K562 (cell line): Measurements from ENCODE around the gene RCL1. TPM values are rescaled to one million over a fixed set of nuclear protein-coding genes. Genes with fewer than 3 reads are reported as not detected.

Experiments used
- ARID2 ChIP-seq: fragments of 450-650 bp; IDR thresholded peaks from 2 replicates; pipeline ENCODE4 v1.6.1; 2017; ENCODE audit warnings: antibody characterized with exemption, mild to moderate bottlenecking
- ATF1 ChIP-seq, 2 experiments: fragments of 450-650 bp in 1 of 2; IDR thresholded peaks; 2 replicates each; pipeline ENCODE4 v1.6.1; 2016; ENCODE audit warnings: missing compliant biosample characterization in 1 of 2, missing genetic modification characterization in 1 of 2
- DACH1 ChIP-seq: fragments of 450-650 bp; IDR thresholded peaks from 2 replicates; pipeline ENCODE4 v1.6.1; 2018; ENCODE audit not compliant: partially characterized antibody
- DIDO1 ChIP-seq: fragments of 450-650 bp; IDR thresholded peaks from 2 replicates; pipeline ENCODE4 v1.6.1; 2016; ENCODE audit warnings: low read depth, missing biosample characterization, missing genetic modification characterization
- FOXK1 ChIP-seq: sonication (generic); formaldehyde crosslinking; IDR thresholded peaks from 2 replicates; pipeline ENCODE4 v1.8.0; 2022; ENCODE audit warnings: missing genetic modification reagents, mild to moderate bottlenecking, borderline replicate concordance
- HEY1 ChIP-seq: fragments of 250-450 bp; sonication (Bioruptor Pico); IDR thresholded peaks from 2 replicates; pipeline ENCODE4 v1.5.0; 2020; ENCODE audit warnings: mild to moderate bottlenecking, moderate library complexity, borderline replicate concordance
- HSF4 ChIP-seq: fragments of 250-450 bp; sonication (Bioruptor Pico); IDR thresholded peaks from 2 replicates; pipeline ENCODE4 v2.1.2; 2022; ENCODE audit warnings: mild to moderate bottlenecking, moderate library complexity, borderline replicate concordance
- NFIX ChIP-seq: fragments of 250-450 bp; sonication (Bioruptor Pico); IDR thresholded peaks from 2 replicates; pipeline ENCODE4 v1.4.0; 2020; ENCODE audit warnings: low read depth, mild to moderate bottlenecking, moderate library complexity
- NR2C1 ChIP-seq, 2 experiments: fragments of 450-650 bp; IDR thresholded peaks; 2 replicates each; pipeline ENCODE4 v1.6.1; 2017; ENCODE audit warnings: mild to moderate bottlenecking in 2 of 2, antibody characterized with exemption in 1 of 2, inconsistent platforms in 1 of 2, missing compliant biosample characterization in 1 of 2, missing genetic modification characterization in 1 of 2
- NR3C1 ChIP-seq: sonication (generic); formaldehyde crosslinking; IDR thresholded peaks from 2 replicates; pipeline ENCODE4 v1.8.1; 2022; ENCODE audit warnings: missing genetic modification reagents
- PRMT5 ChIP-seq: sonication (generic); formaldehyde crosslinking; IDR thresholded peaks from 2 replicates; pipeline ENCODE4 v1.5.0; 2020; ENCODE audit warnings: missing genetic modification reagents
- SIX5 ChIP-seq, 2 experiments: IDR thresholded peaks; 2 replicates each; pipeline ENCODE4 v1.6.1; 2011; ENCODE audit warnings: low read length in 2 of 2, borderline replicate concordance in 1 of 2, low read depth in 1 of 2, mild to moderate bottlenecking in 1 of 2, moderate library complexity in 1 of 2; ENCODE audit not compliant: insufficient read depth in 1 of 2
- SMAD3 ChIP-seq: fragments of 450-650 bp; formaldehyde crosslinking; conservative IDR thresholded peaks from 2 replicates; pipeline ENCODE4 v1.4.0; 2020; ENCODE audit warnings: mild to moderate bottlenecking
- SREBF2 ChIP-seq: sonication (generic); formaldehyde crosslinking; IDR thresholded peaks from 2 replicates; pipeline ENCODE4 v1.4.0; 2020; ENCODE audit warnings: mild to moderate bottlenecking, missing genetic modification reagents
- SRSF3 ChIP-seq: fragments of 200-400 bp; formaldehyde crosslinking; IDR thresholded peaks from 2 replicates; pipeline ENCODE4 v1.6.1; 2016; ENCODE audit warnings: mild to moderate bottlenecking, low read length, moderate library complexity; ENCODE audit not compliant: insufficient read depth
- ZFP30 ChIP-seq: fragments of 250-450 bp; sonication (Bioruptor Pico); IDR thresholded peaks from 2 replicates; pipeline ENCODE4 v1.8.0; 2022; ENCODE audit warnings: moderate library complexity, mild to moderate bottlenecking, inconsistent platforms, borderline replicate concordance
- ZNF224 ChIP-seq: sonication (generic); formaldehyde crosslinking; IDR thresholded peaks from 2 replicates; pipeline ENCODE4 v1.8.0; 2022; ENCODE audit warnings: mild to moderate bottlenecking, missing genetic modification reagents
- ZNF280B ChIP-seq: fragments of 250-450 bp; sonication (Bioruptor Pico); IDR thresholded peaks from 2 replicates; pipeline ENCODE4 v1.5.1; 2021; ENCODE audit warnings: mild to moderate bottlenecking
- ZNF57 ChIP-seq: fragments of 450-650 bp; formaldehyde crosslinking; IDR thresholded peaks from 2 replicates; pipeline ENCODE4 v1.4.0; 2020; ENCODE audit warnings: mild to moderate bottlenecking, moderate library complexity
- ZNF707 ChIP-seq: fragments of 250-450 bp; sonication (Bioruptor Pico); conservative IDR thresholded peaks from 2 replicates; pipeline ENCODE4 v1.8.0; 2022; ENCODE audit warnings: inconsistent platforms, mild to moderate bottlenecking, moderate library complexity
- polyA plus RNA-seq, 8 experiments: library from polyadenylated mRNA; depleted of rRNA in 4 of 8; stranded (reverse) in 5 of 8; unstranded in 3 of 8; fragments of >200 nt; fragmentation: Nextera tagmentation in 2 of 8; fragmentation: Illumina TruSeq in 1 of 8; extraction: Ambion mirVana in 2 of 8; extraction: Trizol in 1 of 8; gene quantifications; 2 replicates each; pipeline versions ENCODE4 v1.2.1 to v1.2.3, GENCODE V29; 2011 to 2014; ENCODE audit warnings: inconsistent platforms in 1 of 8, missing spikeins in 1 of 8
- total RNA-seq, 7 experiments: library from RNA; depleted of rRNA in 6 of 7; stranded (reverse); fragments of >200 nt in 6 of 7; fragmentation: Illumina TruSeq in 2 of 7; extraction: Trizol in 2 of 7; gene quantifications; 2 replicates each; pipeline versions ENCODE4 v1.2.1 to v1.2.3, GENCODE V29; 2011 to 2021; ENCODE audit warnings: low replicate concordance in 1 of 7
- TF ChIP-seq, protein P1 (sequence below): fragments of 450-650 bp; formaldehyde crosslinking; conservative IDR thresholded peaks from 2 replicates; pipeline ENCODE4 v1.4.0; 2022; ENCODE audit warnings: mild to moderate bottlenecking, missing genetic modification characterization
- TF ChIP-seq, protein P2 (sequence below), 2 experiments: IDR thresholded peaks in 1 of 2; conservative IDR thresholded peaks in 1 of 2; 2 replicates each; pipeline ENCODE4 v1.6.1; 2016; ENCODE audit warnings: low read depth in 2 of 2, mild to moderate bottlenecking in 1 of 2, missing compliant biosample characterization in 1 of 2, missing genetic modification characterization in 1 of 2, moderate library complexity in 1 of 2

RCL1 gene
- total and polyA plus RNA-seq, 9 of the 15 experiments (the other 6 are each of a cell fraction or from before 2014, with no cell fraction given) = 24.0 to 67.7 (median 38.6) TPM

- TF ChIP-seq HSF4 (CRISPR knock-in tag) (0 out of 2 replicates have a peak, but pooled peaks have one; percentile 22), ZNF224 (no peak), ZNF57 (CRISPR knock-in tag) (no peak), SRSF3 (no peak), SMAD3 (CRISPR knock-in tag) (no peak), FOXK1 (CRISPR knock-in tag) (no peak), PRMT5 (CRISPR knock-in tag) (no peak), HEY1 (CRISPR knock-in tag) (no peak), NR3C1 (CRISPR knock-in tag) (no peak), ATF1 (CRISPR knock-in tag; IDR thresholded peaks at IDR 0.05) (no peak), ATF1 (tag; IDR thresholded peaks at IDR 0.05) (peak; percentile 29; the same call in 1 of the 2 replicates), NR2C1 (IDR thresholded peaks at IDR 0.05) (peak; percentile 83), NR2C1 (tag; IDR thresholded peaks at IDR 0.05) (peak; percentile 87), NFIX (no peak), DACH1 (no peak), ZNF707 (CRISPR knock-in tag) (no peak), SREBF2 (no peak), ARID2 (no peak), DIDO1 (tag) (no peak), ZNF280B (CRISPR knock-in tag) (no peak), ZFP30 (CRISPR knock-in tag) (no peak), SIX5 (IDR thresholded peaks at IDR 0.05; ENCODE audit: borderline replicate concordance in 1 of 2, insufficient read depth in 1 of 2, low read depth in 1 of 2, low read length in 2 of 2) (no peak)
- TF ChIP-seq, protein P1, sequence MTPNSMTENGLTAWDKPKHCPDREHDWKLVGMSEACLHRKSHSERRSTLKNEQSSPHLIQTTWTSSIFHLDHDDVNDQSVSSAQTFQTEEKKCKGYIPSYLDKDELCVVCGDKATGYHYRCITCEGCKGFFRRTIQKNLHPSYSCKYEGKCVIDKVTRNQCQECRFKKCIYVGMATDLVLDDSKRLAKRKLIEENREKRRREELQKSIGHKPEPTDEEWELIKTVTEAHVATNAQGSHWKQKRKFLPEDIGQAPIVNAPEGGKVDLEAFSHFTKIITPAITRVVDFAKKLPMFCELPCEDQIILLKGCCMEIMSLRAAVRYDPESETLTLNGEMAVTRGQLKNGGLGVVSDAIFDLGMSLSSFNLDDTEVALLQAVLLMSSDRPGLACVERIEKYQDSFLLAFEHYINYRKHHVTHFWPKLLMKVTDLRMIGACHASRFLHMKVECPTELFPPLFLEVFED = no peak
- TF ChIP-seq, protein P2, sequence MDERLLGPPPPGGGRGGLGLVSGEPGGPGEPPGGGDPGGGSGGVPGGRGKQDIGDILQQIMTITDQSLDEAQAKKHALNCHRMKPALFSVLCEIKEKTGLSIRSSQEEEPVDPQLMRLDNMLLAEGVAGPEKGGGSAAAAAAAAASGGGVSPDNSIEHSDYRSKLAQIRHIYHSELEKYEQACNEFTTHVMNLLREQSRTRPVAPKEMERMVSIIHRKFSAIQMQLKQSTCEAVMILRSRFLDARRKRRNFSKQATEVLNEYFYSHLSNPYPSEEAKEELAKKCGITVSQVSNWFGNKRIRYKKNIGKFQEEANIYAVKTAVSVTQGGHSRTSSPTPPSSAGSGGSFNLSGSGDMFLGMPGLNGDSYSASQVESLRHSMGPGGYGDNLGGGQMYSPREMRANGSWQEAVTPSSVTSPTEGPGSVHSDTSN (CRISPR knock-in tag; IDR thresholded peaks at IDR 0.05; ENCODE audit: low read depth) = no peak
- TF ChIP-seq, protein P2 (tag; conservative IDR thresholded peaks at IDR 0.05; ENCODE audit: low read depth) = peak; percentile 61
These were observed 69.9 kb downstream of the RCL1 start (continued) for GRCh38 chr9:4862506-4863250.
